ENCODE data around the gene FAM13B.
A peak's percentile ranks its signal among the peaks of the same experiment; 100 is the strongest.

Gene FAM13B

DNA sequence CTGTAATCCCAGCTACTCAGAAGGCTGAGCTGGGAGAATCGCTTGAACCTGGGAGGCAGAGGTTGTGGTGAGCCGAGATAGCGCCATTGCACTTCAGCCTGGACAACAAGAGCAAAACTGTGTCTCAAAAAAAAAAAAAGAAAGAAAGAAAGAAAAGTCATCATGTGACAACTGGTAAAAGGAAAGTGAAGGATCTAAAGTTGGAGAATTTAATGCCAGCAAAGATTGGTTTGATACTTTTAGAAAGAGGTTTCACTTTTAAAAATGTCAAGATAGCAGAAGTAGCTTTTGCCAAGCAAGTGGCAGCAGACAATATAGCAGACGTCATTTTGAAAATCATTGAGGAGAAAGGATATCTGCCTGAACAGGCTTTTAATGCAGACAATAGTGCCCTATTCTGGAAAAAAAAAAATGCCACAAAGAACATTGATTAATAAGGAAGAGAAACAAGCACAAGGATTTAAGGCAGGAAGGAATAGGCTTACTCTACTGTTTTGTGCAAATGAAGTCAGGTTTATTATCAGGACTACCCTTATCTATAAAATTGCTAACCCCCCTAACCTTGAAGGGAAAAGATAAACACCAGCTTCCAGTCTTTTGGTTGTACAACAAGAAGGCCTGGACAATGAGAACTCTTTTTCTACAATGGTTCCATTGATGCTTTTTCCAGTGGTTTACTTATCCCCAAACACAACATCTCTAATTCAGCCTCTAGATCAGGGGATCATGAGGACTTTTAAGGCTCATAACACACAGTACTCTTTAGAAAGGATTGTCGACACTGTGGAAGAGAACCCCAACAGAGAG is 131.7 kb downstream of the FAM13B start:
- no peak for DNase-seq (ENCODE audit: low read depth, low spot score)

DNA sequence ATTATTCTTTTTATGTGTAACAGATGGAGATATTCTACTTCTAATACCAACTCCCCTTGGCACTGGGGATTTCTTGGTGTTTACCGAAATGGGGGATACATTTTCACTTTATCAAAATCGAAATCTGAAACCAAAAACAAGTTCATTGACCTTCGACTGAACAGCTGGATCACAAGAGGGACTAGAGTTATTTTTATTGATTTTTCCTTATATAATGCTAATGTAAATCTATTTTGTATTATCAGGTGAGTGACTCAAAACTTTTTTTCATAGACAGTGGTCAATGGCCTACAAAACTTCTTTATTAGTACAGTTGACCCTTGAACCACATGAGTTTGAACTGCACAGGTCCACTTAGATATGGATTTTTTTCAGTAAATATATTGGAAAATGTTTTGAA is 133.4 kb downstream of the FAM13B start:
- no peak for DNase-seq (ENCODE audit: low read depth, low spot score)

DNA sequence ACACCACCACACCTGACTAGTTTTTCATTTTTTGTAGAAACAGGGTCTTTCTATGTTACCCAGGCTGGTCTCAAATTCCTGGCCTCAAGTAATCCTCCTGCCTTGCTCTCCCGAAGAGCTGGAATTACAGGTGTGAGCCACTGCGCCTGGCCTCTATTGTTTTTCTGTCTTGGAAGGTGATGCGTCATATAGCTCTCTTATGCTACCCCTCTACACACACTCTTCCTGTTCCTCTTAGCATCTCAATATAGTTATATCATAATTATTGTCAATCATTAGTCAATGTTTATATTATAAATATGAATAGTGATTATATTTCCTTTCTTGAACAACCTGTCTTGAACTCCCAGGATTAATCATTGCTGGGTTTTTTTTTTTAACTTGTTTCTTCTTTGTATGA is 136.3 kb downstream of the FAM13B start:
- no peak for DNase-seq (ENCODE audit: low read depth, low spot score)

DNA sequence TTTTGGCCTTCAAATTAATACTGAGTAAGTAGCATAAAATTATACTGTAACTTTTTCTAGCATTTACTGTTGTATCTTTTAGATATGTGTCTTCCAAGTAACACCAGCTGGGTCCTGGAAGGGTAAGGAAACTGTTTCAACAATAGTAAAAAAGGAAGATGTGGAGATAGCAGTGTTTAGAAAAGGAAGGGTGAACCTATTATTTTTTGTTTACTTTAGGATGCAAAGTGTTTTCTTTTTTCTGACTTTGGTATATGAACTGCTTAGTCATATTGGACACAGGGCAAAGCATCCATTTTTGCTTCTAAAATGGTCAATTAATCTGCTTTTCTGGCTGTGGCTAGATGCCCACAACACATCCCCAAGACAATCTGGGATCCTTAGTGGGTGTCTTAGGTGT is 138.3 kb downstream of the FAM13B start:
- DNase-seq (ENCODE audit: low read depth, low spot score): no peak

DNA sequence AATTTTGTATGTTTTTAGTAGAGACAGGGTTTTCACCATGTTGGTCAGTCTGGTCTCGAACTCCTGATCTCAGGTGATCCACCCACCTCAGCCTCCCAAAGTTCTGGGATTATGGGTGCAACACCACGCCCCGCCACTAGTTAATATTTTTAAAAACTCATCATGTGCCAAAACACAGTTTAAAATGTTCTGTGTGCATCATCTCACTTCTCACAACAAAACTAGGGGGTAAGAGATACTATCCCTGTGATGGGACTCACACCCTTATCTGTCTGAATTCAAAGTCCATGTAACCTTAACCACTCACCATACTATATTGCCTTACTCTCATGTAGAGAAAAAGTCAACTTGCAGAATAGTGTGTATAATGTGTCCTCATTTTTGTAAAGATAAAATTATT is 141.0 kb downstream of the FAM13B start:
- DNase-seq (ENCODE audit: low read depth, low spot score): no peak

DNA sequence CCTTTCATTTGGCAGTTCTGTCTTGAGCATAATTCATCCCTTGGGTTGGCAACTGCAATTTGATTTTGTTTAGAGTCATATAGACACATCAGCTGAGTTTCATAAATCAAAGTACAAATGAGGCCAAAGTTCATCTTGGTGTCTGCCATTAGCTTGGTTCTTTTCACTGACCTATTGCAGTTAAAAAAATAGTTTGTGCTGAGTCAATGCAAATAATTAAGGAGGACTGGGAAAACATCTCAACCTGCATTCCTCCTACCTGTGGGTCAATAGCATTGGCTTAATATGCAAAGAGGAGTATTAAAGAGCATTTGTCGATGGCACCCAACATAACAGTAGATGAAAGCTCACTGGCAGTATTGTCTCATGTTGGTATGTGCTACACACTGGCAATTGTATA is 142.0 kb downstream of the FAM13B start:
- no peak for DNase-seq (ENCODE audit: low read depth, low spot score)

DNA sequence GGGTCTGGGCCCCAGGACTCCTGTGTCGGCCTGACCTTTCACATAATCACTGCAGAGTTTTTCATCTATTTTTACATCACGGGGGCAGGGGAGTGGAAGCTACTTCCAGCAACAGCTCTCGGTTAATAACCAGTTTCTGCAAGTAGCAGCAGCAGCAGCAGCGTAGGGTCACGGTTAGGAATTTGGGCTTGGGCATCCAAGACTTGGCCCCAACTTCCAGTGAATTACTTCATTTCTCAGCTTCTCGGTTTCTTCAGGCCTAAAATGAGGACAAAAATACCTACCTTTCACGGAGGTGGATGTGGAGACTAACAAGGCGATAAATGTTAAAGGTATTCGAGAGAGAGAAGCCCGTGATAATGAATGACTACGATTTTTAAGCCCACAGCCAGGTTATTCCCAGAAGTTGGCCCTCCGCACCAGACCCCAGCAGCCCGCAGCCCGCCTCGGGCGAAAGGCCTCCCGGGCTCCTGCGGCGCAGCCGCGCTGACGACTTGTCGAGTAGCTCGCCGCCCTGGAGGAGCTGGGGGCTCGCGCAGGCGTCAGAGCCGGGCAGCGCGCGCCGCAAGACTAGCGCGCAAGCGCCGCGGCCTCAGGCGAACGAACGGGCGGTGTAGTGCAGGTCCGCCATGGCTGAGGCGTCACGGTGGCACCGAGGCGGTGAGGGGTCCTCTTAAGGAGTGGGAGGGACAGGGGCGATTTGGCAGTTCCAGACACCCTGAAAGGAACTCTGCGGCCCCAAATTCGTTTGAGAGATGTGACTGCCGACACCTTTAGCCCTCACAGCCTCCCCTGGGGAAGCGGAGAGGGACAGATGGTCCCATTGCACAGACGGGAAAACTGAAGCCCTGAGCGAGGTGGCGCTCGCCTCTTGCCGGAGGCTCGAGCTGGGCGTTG is 143.8 kb downstream of the FAM13B start, which contains the start of gene PKD2L2:
Gene PKD2L2, plus strand, starts transcription at position 595 of the 897 bp plus-strand sequence. Its CDS starts 35 bp downstream, at position 630.
- DNase-seq (ENCODE audit: low read depth, low spot score): peak; percentile 58

DNA sequence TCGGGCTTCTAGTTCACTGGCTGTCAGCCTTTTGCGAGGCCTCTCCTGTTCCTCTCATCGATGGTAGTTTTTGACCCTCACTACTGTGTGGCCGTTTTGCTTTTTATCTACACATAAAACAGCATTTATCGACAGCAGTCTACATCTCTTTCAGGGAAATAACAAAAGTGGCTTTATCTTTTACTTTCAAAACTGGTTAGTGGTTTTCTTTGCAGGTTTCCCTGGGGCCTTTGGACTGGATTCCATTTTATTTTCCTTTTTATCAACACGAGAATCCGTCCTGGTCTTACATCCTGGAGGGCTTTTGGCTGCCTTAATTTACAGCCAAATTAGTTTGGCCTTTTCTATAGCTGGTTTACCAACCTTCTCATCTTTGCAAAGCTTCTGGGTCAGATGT is 144.4 kb downstream of the FAM13B start:
- no peak for DNase-seq (ENCODE audit: low read depth, low spot score)
